Stimulated activated naive CD8-positive, alpha-beta T cell treated with anti-CD3 and anti-CD28 coated beads, Interleukin-15, Interleukin-2, amounts not matched to agents 100 ng/mL and 50 ng/mL, for 24 hours (primary cell): Measurements from ENCODE around the gene IKBKE.
A peak's percentile ranks its signal among the peaks of the same experiment; 100 is the strongest.

Experiments
- H3K27ac Mint-ChIP-seq: one replicate; pipeline ENCODE4 v1.8.0; 2021; ENCODE audit warnings: mild to moderate bottlenecking, mixed read lengths
- H3K27me3 Mint-ChIP-seq: one replicate; pipeline ENCODE4 v1.8.0; 2021; ENCODE audit warnings: mixed read lengths
- H3K36me3 Mint-ChIP-seq: one replicate; pipeline ENCODE4 v1.8.0; 2021; ENCODE audit warnings: low read depth, mixed read lengths
- H3K4me1 Mint-ChIP-seq: one replicate; pipeline ENCODE4 v1.8.0; 2021; ENCODE audit warnings: low read depth, mixed read lengths
- H3K4me3 Mint-ChIP-seq: one replicate; pipeline ENCODE4 v1.8.0; 2021; ENCODE audit warnings: mild to moderate bottlenecking, mixed read lengths
- H3K9me3 Mint-ChIP-seq: one replicate; pipeline ENCODE4 v1.8.0; 2021; ENCODE audit warnings: mixed read lengths

Gene IKBKE

DNA sequence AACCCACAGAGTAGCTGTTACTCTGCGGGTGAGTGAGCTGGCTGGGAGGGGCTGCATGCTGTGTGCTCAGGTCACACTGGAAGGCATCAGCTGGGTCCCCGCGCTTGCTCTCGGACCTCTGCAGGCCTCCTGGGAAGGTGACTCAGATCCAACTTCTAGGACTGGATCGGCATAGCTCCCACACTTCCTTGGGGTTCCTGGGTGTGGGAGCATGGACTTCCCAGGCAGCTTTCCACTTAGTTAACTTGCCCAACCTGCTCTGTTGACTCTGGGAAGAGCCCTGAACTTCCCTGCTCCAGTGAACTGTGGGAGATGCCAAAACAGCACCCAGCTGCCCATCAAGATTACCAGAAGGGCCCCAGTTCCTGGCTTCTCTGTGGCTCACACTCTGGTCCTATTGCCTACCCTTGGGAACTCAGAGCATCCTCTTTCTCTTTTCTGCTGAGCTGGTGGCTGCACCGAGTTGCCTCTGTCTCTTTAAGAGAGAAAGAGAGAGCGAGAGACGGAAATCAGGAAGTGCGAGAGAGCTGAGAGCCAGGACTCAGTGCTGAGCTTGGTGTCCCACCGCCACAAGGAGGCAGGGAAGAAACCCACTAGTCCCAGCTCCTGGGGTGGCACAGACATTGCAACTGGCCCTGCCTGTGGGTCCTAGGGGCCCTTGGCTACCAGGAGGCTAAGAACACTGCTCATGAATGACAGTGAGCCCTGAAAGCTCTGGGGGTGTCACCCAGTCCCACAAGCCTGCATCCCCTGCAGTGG is at the start of gene IKBKE:
TSS of gene IKBKE (plus strand) at position 544 of the 759 bp plus-strand sequence. CDS start 2,752 bp downstream, outside the sequence.
- H3K27ac Mint-ChIP-seq = peak within 1 kb of the TSS; percentile 95

DNA sequence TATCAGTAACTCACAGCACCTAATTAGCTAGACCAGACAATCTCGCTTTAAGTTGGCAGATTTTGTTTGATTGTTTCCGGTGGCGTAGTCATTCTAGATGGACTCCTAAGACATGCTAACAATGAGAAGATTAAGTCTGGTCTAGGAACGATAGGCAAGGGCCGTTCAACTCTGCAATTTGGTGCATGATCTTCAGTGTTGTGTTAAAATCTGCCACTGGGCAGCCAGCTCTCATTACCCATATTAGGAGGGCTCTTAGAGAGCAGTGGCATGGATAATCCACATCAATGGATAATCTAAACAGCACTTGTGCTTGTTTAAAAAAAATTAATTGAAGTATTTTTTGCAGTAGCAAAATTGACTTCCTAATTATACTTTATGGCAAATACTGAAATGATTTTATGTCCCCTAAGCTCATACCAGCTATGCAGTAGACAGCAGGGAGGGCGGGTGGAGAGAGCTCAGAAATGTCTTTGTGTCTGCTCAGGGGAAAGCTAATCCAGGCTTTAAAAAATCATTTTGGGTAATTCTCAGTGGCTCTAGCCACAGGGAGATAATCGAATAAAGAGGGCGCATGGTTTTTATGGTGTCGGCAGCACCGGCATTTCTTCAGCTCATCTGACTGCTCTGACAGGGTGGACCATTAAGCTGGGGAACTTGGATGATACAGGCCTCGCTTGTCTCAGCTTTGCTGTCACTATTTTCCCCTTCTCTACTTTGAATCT is 48.5 kb upstream of the IKBKE start:
- peaks cover 45% of the 10 kb centered on the region for H3K36me3 Mint-ChIP-seq
- no peaks in the 10 kb centered on the region for H3K4me1 Mint-ChIP-seq
- H3K27ac Mint-ChIP-seq = no peak overlapping the region
- H3K27me3 Mint-ChIP-seq = no peaks in the 10 kb centered on the region
- H3K9me3 Mint-ChIP-seq = no peaks in the 10 kb centered on the region
- H3K4me3 Mint-ChIP-seq = no peak overlapping the region

More for the DNA sequence above, at the start of gene IKBKE:
- peaks cover 17% of the 10 kb centered on the region for H3K36me3 Mint-ChIP-seq
- no peaks in the 10 kb centered on the region for H3K27me3 Mint-ChIP-seq
- H3K9me3 Mint-ChIP-seq = no peaks in the 10 kb centered on the region
- peak within 1 kb of the TSS; percentile 88 for H3K4me3 Mint-ChIP-seq
- H3K4me1 Mint-ChIP-seq = peaks cover 91% of the 10 kb centered on the region

DNA sequence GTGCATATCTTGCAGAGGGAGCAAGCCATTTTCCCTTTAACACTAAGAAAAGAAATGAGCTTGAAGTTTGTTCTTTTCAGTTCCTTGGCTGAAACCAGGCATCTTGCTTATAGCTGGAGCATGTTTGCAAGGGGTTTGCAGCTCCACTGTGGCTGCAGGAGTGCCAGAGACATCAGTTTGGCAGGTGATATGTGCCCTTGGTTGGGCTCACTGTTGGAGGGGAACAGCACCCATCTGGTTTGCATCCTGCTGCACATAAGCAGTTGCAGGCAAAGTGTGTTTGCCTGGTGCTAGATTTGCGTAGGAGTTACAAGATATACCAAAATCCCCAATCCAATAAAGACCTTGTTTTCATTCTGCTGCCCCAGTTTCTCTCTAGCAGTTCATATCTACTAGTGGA is 47.8 kb upstream of the IKBKE start:
- Mint-ChIP-seq H3K4me3 (no peak overlapping the region), H3K4me1 (no peaks in the 10 kb centered on the region), H3K9me3 (no peaks in the 10 kb centered on the region), H3K36me3 (peaks cover 44% of the 10 kb centered on the region), H3K27ac (no peak overlapping the region), H3K27me3 (no peaks in the 10 kb centered on the region)

DNA sequence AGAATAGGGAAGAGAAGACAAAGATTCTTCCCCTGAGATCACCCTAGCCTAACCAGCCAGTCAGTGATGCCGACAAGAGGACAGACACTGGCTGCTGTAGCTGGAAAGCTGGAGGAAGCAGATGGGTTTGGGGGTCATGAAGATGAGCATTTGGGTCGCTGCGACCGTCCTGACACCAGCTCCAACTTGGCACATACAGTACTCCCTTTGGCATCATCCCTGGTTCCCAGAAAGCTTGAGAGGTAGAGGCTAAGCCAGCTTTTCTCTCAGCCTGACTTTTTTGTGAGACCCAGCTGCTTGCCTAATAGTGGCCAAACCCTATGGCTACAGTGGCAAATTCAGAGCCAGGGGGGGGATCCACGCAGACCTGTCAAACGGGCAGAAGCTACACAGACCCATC is 43.0 kb upstream of the IKBKE start:
- Mint-ChIP-seq H3K27me3 (no peaks in the 10 kb centered on the region), H3K4me3 (no peak overlapping the region), H3K9me3 (no peaks in the 10 kb centered on the region), H3K36me3 (peaks cover 35% of the 10 kb centered on the region), H3K4me1 (no peaks in the 10 kb centered on the region), H3K27ac (no peak overlapping the region)

DNA sequence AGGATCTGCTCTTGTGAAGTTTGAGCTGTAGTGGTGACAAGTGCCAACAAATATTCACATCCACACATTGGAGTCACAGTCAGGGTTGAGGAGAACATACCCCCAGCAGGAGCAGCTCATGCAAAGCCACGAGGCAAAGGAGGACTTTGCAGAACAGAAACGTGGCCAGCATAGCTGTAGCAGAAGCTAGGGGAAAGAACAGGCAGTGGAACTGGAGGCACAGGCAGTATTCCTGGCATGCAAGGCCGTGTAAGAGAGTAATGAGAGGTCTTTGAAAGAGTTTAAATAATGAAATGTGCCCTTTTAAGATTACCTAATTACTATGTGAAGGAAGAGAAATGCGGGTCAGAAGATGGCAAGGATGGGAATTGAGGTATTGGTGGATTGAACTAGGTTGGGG is 40.9 kb upstream of the IKBKE start:
- H3K27ac Mint-ChIP-seq = no peak overlapping the region
- H3K9me3 Mint-ChIP-seq = no peaks in the 10 kb centered on the region
- H3K27me3 Mint-ChIP-seq = no peaks in the 10 kb centered on the region
- H3K4me3 Mint-ChIP-seq = no peak overlapping the region
- no peaks in the 10 kb centered on the region for H3K4me1 Mint-ChIP-seq
- H3K36me3 Mint-ChIP-seq = peaks cover 27% of the 10 kb centered on the region

DNA sequence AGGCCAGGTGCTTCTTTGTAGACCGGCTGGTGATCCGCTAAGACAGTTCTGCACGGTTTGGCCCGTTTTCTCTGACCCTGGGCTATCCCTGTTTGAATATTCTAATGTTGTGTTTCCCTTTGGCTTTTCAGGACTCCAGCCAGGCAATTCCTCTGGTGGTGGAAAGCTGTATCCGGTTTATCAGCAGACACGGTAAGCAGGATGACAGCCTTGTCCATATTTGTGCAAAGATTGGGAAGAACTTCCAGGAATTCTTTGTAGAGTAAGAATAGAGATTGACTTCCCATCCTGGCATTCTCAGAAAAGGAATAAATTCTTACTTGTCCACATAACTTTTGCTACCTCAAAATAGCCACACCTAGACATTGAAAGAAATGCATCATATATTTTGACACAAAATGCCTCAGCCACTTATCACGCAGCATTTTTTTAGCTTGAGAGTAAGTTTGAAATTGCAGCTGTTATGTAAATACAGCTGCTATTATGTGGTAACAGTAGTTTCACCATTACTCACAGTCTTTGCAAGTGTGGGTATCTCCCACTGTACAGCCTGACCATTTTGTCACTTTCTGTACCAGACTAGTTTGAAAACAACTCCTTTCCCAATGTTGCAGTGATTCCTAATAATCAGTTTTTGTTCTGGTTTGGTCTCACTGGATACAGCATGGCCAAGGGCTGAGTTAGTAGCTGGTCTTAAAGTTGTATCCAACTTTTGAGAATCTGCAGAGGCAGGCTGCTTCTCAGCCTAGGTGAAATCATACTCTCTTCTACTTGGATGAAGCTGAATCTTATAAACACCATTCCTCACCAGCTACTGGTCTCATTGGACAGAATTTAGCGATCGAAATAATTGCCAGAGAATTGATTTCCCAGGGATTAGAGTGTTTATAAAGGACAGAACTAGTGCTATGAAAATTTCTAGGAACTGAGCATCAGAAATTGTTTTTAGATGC is 40.0 kb upstream of the IKBKE start:
- Mint-ChIP-seq H3K4me1 (no peaks in the 10 kb centered on the region), H3K27me3 (no peaks in the 10 kb centered on the region), H3K4me3 (no peak overlapping the region), H3K9me3 (no peaks in the 10 kb centered on the region), H3K27ac (no peak overlapping the region), H3K36me3 (peaks cover 27% of the 10 kb centered on the region)

DNA sequence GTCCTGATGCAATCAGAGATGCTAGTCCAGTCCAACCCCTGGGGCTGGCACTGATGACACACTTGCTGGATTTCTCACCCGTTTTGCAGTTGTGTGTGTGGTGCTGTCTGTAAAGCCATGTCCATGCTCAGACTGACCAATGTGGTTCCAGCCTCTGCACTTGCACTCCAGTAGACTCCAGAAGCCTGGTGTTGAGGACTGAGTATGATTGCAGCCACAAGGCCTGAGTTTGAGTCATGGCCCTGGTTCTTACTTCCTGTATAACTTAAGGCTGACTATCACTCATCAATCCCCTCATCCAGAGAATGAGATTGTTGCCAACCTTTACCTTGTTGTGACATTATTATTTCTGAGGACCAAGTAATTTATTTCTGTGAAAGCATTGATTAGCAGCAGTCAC is 34.8 kb upstream of the IKBKE start:
- Mint-ChIP-seq H3K9me3 (no peaks in the 10 kb centered on the region), H3K27me3 (no peaks in the 10 kb centered on the region), H3K4me1 (no peaks in the 10 kb centered on the region), H3K36me3 (peaks cover 35% of the 10 kb centered on the region), H3K4me3 (no peak overlapping the region), H3K27ac (no peak overlapping the region)

DNA sequence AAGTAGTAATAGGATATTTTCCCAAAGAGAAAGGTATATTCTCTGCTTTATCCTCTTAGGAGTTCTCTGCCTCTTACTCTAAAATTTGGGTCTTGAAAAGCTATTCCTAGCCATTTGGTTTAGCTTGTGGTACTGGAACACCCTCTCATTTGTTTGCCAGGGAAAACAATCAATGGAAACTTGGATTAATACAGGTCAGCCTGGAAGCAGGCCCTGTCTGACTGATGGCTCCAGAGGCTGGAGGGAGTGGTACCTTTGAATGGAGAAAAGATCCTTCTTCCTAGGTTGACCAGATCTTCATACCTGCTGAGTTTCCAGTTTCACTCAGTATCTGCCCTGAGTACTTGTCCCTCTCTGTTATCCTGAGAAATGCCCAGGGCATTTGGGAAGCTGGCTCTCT is 31.7 kb upstream of the IKBKE start:
- Mint-ChIP-seq H3K36me3 (peaks cover 36% of the 10 kb centered on the region), H3K27ac (no peak overlapping the region)

DNA sequence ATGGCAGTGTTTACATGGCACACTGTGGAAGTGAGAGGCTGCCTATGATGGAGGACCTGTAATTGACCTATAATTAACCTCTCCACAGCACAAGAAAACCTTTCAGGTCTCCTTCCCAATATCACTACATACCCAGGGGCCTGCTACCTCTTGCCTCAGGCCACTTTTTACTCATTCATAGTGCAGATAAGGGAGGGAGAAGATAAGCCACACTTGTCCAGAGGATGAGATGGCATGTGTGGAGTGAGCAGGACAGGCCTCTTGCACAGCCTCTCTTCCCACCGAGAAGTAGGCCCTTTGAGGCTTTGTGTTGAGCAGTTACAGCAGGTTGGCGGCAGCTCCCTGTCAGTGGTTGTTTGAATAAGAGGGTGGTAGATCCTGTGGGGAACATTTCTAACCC is 31.1 kb upstream of the IKBKE start:
- no peaks in the 10 kb centered on the region for H3K27me3 Mint-ChIP-seq
- no peak overlapping the region for H3K4me3 Mint-ChIP-seq
- no peaks in the 10 kb centered on the region for H3K9me3 Mint-ChIP-seq
- H3K4me1 Mint-ChIP-seq = peaks cover 6% of the 10 kb centered on the region
- no peak overlapping the region for H3K27ac Mint-ChIP-seq
- peaks cover 36% of the 10 kb centered on the region for H3K36me3 Mint-ChIP-seq

More for the DNA sequence above, 31.7 kb upstream of the IKBKE start:
- Mint-ChIP-seq H3K4me1 (peaks cover 6% of the 10 kb centered on the region), H3K27me3 (no peaks in the 10 kb centered on the region), H3K9me3 (no peaks in the 10 kb centered on the region), H3K4me3 (no peak overlapping the region)

DNA sequence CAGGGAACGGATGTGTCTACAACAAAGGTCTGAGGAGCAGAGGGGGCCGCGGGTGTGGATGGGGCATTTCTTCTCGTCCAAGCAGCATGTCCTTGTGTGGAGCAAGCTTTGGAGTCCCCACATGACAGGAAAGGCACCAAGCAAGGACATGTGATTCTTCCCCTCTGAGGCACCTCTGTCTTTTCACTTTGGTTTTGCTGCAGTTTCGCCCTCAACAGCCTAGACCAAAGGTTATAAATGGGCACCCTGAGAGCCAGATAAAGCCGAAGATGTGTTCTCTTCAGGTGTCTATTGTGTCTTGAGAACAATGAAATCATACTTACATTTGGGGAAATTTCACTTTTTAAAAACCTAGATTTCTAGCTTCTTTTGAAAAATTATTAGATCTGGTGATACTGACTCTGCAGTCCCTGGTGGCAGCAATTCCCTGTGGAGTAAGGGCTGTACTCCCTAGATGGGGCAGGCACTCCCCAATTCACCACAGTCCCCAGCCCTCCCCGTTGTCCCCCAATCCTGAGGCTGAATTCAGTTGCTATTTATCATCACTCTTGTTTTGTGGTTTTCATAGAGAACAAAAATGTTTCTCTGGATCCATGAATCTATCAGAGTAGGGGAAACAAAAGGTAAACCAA is 28.8 kb upstream of the IKBKE start:
- H3K27me3 Mint-ChIP-seq = no peaks in the 10 kb centered on the region
- peaks cover 6% of the 10 kb centered on the region for H3K4me1 Mint-ChIP-seq
- no peaks in the 10 kb centered on the region for H3K9me3 Mint-ChIP-seq
- H3K36me3 Mint-ChIP-seq = peaks cover 42% of the 10 kb centered on the region
- H3K27ac Mint-ChIP-seq = no peak overlapping the region
- H3K4me3 Mint-ChIP-seq = no peak overlapping the region

DNA sequence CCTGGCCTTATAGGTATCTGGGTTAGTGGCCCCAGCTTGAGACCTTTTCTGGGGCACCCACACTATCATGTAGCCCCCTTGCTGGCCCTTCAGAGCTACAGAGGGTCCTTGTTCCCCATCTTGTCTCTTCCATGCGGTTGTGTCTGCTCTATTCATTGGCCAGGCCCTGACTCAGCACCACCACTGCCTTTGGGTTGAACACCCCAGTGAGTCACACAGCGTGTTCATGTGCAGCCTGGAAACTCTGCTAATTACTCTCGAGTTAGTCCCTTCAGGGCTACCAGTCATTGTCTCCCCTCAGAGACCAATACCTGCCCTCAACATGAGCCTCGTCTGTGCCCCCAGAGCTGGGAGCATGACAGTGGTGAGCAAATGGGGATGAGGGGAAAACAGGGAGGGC is 28.2 kb upstream of the IKBKE start:
- Mint-ChIP-seq H3K4me3 (no peak overlapping the region), H3K27me3 (no peaks in the 10 kb centered on the region), H3K4me1 (peaks cover 6% of the 10 kb centered on the region), H3K9me3 (no peaks in the 10 kb centered on the region), H3K27ac (peak overlapping the region; percentile 55), H3K36me3 (peaks cover 48% of the 10 kb centered on the region)

DNA sequence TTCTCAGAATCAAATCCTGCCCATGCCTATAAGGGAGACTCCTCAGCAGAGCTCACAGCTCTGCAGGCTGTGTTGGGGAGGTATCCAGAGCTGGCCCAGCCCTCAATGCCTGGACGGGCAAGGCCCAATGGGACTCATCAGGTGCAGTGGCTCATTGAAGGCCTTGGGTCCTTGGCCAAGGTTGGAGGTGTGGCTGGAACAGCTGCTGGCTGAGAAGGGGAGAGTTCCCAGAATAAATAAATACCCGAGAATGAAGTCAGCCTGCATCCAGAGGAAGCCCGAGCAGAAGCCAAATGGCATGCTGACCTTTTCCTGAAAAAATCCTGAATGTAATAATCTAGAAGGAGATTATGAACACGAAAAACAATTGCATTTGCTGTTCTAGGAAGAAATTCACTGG is 25.2 kb upstream of the IKBKE start:
- H3K9me3 Mint-ChIP-seq = no peaks in the 10 kb centered on the region
- peaks cover 43% of the 10 kb centered on the region for H3K36me3 Mint-ChIP-seq
- H3K27me3 Mint-ChIP-seq = no peaks in the 10 kb centered on the region
- H3K4me1 Mint-ChIP-seq = peaks cover 6% of the 10 kb centered on the region
- H3K4me3 Mint-ChIP-seq = no peak overlapping the region
- no peak overlapping the region for H3K27ac Mint-ChIP-seq

DNA sequence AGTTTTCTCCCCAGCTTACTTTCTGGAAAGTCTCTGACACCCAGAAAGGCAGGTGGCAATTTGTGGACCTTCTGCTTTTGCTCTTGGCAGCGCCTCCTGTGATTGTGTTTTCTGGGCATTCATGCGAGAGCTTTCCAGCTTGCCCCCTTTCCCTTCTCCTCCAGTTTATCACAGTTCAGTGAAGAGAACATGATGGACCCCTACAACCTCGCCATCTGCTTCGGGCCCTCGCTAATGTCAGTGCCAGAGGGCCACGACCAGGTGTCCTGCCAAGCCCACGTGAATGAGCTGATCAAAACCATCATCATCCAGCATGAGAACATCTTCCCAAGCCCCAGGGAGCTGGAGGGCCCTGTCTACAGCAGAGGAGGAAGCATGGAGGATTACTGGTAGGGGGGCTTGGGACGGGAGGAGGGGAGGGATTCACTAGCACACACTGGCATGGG is 24.3 kb upstream of the IKBKE start:
- Mint-ChIP-seq H3K4me3 (no peak overlapping the region), H3K36me3 (peaks cover 41% of the 10 kb centered on the region), H3K27ac (no peak overlapping the region), H3K27me3 (no peaks in the 10 kb centered on the region), H3K4me1 (peaks cover 6% of the 10 kb centered on the region), H3K9me3 (no peaks in the 10 kb centered on the region)

DNA sequence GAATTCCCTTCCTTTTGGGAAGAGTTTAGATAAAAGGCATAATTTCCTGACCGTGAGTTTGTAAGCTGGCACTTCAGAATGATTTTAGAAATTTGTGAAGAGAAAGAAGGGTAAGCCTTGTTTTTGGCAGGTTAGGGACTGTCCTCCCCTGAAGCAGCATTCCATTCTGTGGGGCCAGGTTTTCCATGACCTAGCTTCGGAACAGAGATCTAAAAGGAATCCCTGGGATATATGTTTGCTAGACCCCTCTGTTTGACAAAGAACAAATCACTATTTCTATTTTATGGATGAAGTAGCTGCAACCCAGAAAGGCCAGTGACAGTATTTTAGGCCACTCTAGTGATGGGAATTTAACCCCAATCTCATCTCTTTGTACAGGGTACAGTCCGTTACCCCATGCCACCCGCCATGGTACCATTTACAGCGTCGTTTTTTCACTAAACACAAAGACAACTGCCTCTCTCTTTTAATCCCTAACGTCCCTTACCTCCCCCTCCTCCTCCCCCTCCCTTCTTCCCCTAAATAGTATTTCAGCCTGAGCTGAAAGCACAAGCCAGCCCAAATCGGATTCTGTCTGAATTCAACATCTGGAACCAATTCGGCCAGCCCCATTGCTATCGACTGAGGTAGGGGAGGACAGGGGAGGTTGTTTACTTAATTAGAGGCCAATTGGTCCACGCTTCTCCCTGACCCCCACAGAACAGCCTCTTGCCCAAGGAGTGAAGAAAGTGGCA is 23.4 kb upstream of the IKBKE start:
- Mint-ChIP-seq H3K27me3 (no peaks in the 10 kb centered on the region), H3K27ac (peak overlapping the region; percentile 8), H3K36me3 (peaks cover 40% of the 10 kb centered on the region), H3K4me1 (peaks cover 5% of the 10 kb centered on the region), H3K4me3 (no peak overlapping the region), H3K9me3 (no peaks in the 10 kb centered on the region)
